Activated naive CD4-positive, alpha-beta T cell treated with anti-CD3 and anti-CD28 coated beads, Interleukin-2, amount 50 U/mL, for 72 hours (primary cell): ENCODE measurements around the gene EBF3. TPM values are rescaled to one million over a fixed set of nuclear protein-coding genes. Genes with fewer than 3 reads are reported as not detected.

Experiments used
- ATAC-seq, 2 donors: fragments of 150-1000 bp; cut with Tn5 transposase; 2 replicates each; pipeline ENCODE4 v1.10.0; 2021; ENCODE audit warnings: mild to moderate bottlenecking in 2 of 2, moderate library complexity in 2 of 2
- DNase-seq, 2 donors: peaks; one replicate each; pipeline ENCODE4 v3.0.0; 2021 to 2022; ENCODE audit warnings: low spot score in 2 of 2
- H3K27ac Mint-ChIP-seq, 2 donors: one replicate each; pipeline ENCODE4 v1.8.0; 2022; ENCODE audit warnings: mild to moderate bottlenecking in 2 of 2, mixed read lengths in 2 of 2
- H3K36me3 Mint-ChIP-seq, 2 donors: one replicate each; pipeline ENCODE4 v1.8.0; 2022; ENCODE audit warnings: mixed read lengths in 2 of 2
- H3K9me3 Mint-ChIP-seq, 2 donors: one replicate each; pipeline ENCODE4 v1.8.0; 2022; ENCODE audit warnings: mixed read lengths in 2 of 2
- total RNA-seq, 2 donors: library from RNA; stranded (reverse); gene quantifications; one replicate each; pipeline ENCODE4 v1.2.3, GENCODE V29; 2022

EBF3 gene
- total RNA-seq, 2 donors from 2014 or later, result not detected

DNA sequence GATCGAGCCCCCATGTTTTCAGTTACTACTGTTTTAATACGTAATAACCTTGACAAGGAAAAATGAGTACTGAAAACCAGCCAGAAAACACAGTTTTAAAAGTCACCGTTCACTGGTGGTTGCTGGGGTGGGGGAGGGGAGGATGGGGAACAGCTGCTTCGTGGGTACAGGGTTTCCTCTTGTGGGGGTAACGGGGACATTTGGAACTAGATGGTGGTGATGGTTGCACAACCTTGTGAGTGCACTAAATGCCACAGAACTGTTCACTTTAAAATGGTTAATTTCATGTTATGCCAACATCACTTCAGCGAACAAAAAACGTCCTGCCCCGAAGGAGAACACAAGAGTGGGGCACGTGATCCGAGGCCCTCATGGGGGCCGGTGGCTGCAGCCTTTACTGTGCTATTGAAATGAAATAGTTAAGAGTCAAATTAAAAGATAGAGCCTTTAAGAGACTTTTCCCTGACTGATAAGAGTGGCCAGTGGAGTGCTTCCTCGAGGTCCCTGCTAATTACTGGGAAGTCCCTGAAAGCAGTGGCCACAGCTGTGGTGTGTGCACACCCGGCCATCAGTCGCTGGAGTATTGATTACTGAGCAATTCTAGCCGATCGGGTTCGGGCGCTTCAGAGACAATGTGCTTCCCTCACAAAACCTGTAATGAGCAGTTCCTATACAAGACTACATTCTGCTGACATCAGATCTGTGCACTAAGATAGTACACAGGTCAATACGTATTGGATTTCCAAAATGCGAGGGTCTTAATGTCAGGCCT, 80.3 kb downstream of the EBF3 start:
- Mint-ChIP-seq H3K27ac (no peak overlapping the region), H3K9me3 (no peaks in the 10 kb centered on the region), H3K36me3 (no peaks in the 10 kb centered on the region)
- DNase-seq, result no peak
- ATAC-seq, result no peak

DNA sequence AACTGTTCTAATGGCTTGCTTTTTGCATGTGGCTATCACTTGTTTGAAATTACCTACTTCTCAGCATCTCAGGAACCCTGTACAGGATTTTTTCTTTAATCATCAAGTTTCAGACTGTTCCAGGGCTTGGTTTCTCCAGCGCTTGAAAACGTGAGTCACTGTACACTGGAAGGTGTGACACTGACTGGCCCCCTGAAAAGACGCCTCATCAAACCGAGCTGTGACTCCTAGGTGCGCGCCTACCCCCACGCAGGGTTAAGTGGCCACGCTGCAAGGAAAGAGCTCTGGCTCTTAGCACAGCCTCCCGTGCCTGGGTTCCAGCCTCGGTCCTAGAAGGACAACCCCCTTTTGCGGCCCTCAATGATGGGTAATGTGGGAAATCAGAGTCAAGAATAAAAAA, 81.0 kb downstream of the EBF3 start:
- DNase-seq, result no peak
- no peak for ATAC-seq
- H3K27ac Mint-ChIP-seq, result no peak overlapping the region
- no peaks in the 10 kb centered on the region for H3K36me3 Mint-ChIP-seq
- no peaks in the 10 kb centered on the region for H3K9me3 Mint-ChIP-seq

DNA sequence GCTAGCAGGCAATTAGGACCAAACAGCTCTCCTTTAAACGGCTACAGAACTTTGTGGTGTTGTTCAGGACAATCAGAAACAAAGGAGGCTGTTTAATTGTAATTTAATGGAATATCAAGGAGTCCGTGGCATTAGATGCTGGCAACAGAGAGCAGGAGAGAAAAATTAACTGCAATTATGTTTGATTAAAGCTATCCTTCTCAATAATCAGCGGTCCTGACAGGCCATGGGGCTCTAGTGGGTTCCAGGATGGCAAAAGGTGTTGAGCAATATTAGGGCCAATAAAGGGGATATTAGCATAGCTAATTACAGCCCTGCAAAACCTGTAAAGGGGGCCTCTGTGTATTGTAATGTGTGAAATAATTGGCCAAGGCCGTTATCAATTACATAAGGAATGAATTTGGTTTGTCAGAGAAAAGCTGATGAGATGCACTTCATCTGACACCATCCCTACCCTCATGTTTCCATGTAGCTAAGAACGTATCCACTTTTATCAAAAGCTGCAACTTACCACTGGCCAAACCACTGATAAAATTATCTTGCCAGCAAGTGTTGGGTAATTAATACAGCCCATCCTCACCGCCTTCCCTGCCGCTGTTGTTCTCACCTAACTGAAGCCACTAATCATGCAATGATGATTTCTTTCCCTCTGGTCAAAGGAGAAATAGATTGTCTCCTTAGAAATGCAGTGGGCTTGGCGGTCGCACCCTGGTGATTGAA, 81.6 kb downstream of the EBF3 start:
- no peaks in the 10 kb centered on the region for H3K36me3 Mint-ChIP-seq
- ATAC-seq (no peak), DNase-seq (no peak)
- no peaks in the 10 kb centered on the region for H3K9me3 Mint-ChIP-seq
- no peak overlapping the region for H3K27ac Mint-ChIP-seq

DNA sequence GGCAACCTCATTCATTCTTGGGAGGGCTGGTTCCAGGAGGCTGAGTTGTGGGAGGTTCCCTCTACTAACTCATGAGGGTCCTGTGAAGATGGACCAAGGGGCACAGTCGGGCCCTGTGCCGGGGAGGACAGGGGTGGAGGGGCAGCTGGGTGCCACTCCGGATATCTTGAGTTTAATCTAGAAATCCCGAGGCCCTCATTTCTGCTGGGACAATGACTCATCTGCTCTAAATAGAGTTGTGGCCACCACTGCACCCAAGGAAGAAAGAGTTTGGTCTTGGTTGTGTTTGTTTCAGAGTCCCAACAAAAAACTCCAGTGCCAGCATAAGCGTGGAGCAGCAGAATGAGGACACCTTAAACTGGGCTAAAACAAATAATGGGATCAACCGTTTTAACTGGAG, 82.4 kb downstream of the EBF3 start:
- Mint-ChIP-seq H3K27ac (no peak overlapping the region), H3K36me3 (no peaks in the 10 kb centered on the region), H3K9me3 (no peaks in the 10 kb centered on the region)
- DNase-seq (no peak), ATAC-seq (no peak)

DNA sequence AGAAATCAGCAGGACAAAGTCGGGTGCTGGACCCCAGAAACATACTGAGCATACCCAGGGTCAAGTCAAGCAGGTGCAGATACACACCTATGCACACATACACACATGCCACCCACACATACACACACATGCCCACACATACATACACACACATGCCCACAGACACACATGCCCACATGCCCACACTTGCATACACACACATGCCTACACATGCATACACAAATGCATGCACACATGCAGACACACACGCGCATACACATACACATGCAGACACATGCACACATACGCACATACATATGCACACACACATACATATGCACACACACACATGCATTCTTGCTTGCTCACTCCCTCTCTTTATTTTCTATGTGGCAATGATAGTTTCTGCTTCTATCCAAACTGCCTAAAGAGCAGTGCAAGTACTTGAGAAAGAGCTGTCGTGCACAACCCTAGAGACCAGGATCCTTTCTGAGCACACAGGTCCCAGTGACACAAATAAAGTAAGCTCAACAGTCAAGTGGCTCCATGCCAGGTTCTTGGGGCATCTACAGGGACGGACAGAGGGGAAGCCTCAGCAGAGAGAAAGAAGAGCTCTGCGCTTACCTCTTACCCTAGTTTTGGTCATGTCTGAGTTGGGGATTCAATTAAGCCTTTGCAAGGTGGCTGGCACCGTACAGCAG, 83.7 kb downstream of the EBF3 start:
- no peak for DNase-seq
- no peaks in the 10 kb centered on the region for H3K9me3 Mint-ChIP-seq
- H3K27ac Mint-ChIP-seq, result no peak overlapping the region
- ATAC-seq, result no peak
- H3K36me3 Mint-ChIP-seq, result no peaks in the 10 kb centered on the region

DNA sequence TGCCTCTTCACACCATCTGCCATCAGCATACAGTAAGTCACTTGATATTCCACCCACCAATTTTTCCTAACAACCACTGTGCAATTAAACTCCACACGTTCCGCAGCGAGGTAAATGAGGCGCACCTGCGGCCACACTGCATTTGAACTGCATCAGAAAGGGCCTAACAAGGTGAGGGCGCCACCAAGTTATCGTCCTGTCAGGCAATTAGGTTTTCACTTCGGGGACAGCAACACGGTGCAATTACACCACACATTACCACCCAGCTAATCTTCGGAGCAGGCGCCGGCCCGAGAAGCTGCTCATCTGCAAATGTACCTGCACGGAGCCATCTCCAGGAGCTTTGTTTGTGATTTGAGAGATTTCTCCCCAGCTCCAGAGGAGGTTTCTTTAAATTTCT, 84.4 kb downstream of the EBF3 start:
- no peaks in the 10 kb centered on the region for H3K9me3 Mint-ChIP-seq
- H3K36me3 Mint-ChIP-seq, result no peaks in the 10 kb centered on the region
- no peak overlapping the region for H3K27ac Mint-ChIP-seq
- no peak for ATAC-seq
- no peak for DNase-seq

DNA sequence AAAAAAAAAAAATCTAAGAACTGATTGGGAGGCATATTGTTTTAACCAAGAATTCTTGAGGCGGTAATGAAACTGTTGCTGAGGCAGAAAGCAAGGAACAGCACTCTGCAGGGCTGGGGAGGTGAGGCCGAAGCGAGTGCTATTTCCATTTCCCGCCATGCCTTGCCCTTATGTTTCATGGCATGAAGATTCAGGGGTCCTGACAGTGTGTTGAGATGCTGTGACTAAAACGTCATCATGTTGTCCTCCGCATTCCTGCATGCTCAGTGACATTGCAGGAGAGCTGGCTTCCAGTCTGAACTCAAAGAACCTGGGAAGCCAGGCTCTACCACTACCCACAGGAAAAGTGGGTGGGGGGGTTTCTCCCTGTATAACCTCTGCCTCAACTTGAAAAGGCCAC, 85.2 kb downstream of the EBF3 start:
- no peaks in the 10 kb centered on the region for H3K36me3 Mint-ChIP-seq
- H3K9me3 Mint-ChIP-seq, result no peaks in the 10 kb centered on the region
- no peak overlapping the region for H3K27ac Mint-ChIP-seq
- DNase-seq (no peak), ATAC-seq (no peak)

DNA sequence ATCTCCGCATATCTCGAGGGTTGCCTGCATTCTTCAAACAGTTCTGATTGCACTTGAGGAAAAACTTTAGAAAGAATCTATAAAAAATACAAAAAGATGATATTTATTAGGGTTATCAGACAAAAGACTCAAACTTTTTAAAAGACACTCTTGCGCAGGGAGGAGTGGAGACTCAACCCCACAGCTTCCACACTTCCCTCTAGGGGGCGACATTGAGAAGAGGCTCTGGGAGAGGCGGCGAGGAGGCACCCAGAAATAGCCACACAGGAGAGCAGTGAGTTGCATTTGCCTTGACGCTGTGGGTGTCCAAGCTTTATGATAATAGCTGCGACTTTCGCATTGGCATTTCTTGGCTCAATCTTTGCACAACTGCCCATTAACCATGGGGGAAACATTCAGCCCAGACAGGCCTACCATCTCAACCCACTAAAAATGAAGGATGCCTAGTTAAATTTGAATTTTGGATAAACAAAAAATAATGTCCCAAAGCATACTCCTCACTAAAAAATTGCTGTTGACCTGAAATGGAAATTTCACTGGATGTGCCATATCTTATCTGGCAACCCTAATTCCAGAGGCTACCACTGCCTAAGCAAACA, 86.2 kb downstream of the EBF3 start:
- Mint-ChIP-seq H3K27ac (no peak overlapping the region), H3K9me3 (no peaks in the 10 kb centered on the region), H3K36me3 (no peaks in the 10 kb centered on the region)
- DNase-seq, result peak in 1 of 2 donors; percentile 69
- peak in 1 of 2 donors; percentile 71 for ATAC-seq

DNA sequence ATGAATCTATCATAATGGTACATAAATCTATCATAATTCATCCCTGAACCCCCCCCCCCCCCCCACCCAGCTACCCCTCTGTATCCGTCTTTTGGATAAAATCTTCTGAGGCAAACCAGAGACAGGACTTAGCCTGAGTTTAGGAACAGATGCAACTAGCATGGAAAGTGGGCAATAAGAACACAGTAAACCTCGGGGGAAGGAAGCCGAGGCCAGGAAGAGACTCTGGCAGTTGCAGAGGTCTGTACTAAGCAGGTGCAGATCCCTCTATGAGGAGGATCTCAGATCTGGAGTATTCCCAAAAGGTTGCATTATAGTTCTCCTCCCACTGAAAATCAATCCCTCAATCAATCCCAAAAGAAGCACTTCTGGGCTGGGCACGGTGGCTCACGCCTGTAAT, 87.2 kb downstream of the EBF3 start:
- Mint-ChIP-seq H3K36me3 (no peaks in the 10 kb centered on the region), H3K9me3 (no peaks in the 10 kb centered on the region), H3K27ac (no peak overlapping the region)
- no peak for DNase-seq
- no peak for ATAC-seq

DNA sequence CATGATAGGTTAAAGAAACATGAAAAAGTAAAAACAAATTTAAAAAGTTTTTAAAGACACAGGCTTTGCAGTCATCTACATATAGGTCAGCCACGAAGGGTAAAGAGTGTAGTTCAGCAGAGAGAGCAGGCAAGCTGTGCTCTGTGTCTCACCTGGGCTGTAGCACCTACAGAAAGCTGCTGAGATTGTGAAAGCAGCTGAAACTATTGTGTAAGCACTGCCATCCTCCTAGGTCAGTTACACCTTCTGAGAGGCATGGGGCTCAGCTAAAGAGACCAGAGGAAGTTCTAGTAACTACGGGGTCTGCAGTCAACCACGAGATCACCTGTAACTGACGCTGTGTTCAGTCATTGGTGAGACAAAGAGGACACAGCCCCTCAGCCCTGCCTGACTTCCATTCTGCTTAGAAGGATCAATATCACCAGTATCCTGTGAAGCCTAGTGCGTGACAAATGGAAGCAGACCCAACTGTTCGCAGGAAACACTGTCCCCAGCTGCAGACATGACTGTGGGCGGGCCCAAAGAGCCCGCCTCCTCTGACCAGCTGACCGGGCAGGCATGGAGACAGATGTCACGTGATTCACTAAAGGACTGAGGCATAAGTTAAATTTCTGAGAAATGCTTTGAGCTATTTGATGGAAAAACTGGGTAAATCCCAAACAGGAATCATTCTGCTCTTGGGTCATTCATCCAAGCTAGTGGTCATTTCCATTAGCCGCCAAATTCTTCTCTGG, 87.9 kb downstream of the EBF3 start:
- no peaks in the 10 kb centered on the region for H3K36me3 Mint-ChIP-seq
- no peak overlapping the region for H3K27ac Mint-ChIP-seq
- no peak for ATAC-seq
- no peak for DNase-seq
- H3K9me3 Mint-ChIP-seq, result no peaks in the 10 kb centered on the region

DNA sequence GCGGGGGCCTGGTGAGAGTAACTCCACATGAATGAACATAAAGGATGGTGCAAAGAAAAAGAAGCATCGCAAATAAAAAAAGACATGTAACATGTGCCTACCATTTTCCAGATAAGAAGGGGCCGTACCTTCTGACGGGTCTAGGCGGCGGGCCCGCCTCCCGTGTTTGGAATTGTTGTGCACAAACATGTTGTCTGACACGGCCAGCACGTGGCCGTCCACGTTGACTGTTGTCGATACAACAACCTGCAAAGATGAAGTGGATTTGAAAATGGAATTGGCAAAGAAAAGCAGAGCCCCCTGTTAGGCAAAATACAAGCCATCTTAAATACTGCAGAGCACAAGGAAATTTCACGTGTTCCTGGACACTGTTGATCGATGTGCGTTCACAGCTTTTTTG, 90.7 kb downstream of the EBF3 start:
- ATAC-seq, result no peak
- Mint-ChIP-seq H3K27ac (no peak overlapping the region), H3K9me3 (no peaks in the 10 kb centered on the region), H3K36me3 (no peaks in the 10 kb centered on the region)
- no peak for DNase-seq

DNA sequence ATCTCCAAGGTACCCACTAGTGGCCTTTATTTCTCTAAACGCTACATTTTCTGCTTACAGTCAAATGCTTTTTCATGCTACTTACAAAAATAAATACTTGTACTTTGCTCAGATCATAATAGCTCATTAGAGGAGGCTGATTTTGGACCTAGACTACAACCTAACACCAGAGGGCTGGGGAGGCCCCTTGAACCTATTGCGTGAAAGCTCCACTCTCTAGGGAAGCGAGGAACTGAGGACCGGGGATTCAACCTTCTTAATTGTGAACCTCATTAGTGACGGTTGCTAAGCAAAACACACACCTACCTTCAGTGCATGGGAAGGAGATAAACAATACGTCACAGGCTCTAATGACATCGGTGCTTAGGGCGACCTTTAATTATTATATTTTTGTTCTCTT, 92.1 kb downstream of the EBF3 start:
- no peaks in the 10 kb centered on the region for H3K9me3 Mint-ChIP-seq
- ATAC-seq, result no peak
- H3K27ac Mint-ChIP-seq, result no peak overlapping the region
- H3K36me3 Mint-ChIP-seq, result no peaks in the 10 kb centered on the region
- DNase-seq, result no peak

DNA sequence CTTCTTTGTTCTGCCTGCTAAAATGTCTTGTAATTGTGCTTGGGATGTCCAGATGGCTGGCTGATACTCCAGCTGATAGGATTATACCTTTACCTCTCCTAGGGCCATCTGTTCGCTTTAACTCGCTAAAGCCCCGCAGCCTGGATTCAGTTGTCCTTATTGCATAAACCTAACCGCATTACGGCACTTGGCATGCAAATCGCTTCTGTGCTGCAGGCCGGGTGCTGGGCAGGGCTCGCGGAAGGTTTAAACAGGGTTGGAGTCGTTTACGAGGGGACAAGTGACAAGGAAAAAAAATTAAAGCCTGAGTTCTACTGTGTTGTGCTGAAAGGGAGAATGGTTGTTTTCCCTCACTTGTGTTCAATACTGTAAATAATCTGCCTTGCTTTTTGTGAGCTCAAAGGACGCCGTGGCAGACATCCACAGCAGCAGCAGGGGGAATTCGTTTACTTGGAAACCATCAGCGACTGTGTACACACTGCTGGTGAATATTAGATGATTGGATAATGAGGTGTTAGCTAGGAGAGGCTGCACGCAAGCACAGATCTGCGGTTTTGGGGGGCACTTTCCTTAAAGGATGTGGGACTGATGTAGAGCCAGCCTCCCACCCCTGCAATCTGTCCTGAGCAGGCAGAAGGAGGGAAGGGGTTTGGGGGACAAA, 93.0 kb downstream of the EBF3 start:
- Mint-ChIP-seq H3K9me3 (no peaks in the 10 kb centered on the region), H3K36me3 (no peaks in the 10 kb centered on the region), H3K27ac (no peak overlapping the region)
- ATAC-seq, result no peak
- no peak for DNase-seq

DNA sequence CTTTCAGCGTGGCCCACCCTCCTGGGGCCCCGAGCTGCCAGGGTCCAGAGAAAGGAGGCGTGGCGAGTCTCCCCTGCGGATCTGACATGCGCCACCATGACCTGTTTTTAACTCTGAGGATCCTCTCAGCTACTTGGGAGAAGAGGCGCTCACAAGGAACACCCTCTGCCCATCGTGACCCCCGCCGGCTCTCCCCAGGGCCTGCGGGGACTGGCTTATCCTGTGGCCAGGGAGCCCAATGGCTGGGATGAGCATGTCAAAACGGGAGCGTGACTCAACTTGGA, 93.7 kb downstream of the EBF3 start:
- H3K36me3 Mint-ChIP-seq, result no peaks in the 10 kb centered on the region
- H3K9me3 Mint-ChIP-seq, result no peaks in the 10 kb centered on the region
- ATAC-seq (no peak), DNase-seq (no peak)
- no peak overlapping the region for H3K27ac Mint-ChIP-seq

DNA sequence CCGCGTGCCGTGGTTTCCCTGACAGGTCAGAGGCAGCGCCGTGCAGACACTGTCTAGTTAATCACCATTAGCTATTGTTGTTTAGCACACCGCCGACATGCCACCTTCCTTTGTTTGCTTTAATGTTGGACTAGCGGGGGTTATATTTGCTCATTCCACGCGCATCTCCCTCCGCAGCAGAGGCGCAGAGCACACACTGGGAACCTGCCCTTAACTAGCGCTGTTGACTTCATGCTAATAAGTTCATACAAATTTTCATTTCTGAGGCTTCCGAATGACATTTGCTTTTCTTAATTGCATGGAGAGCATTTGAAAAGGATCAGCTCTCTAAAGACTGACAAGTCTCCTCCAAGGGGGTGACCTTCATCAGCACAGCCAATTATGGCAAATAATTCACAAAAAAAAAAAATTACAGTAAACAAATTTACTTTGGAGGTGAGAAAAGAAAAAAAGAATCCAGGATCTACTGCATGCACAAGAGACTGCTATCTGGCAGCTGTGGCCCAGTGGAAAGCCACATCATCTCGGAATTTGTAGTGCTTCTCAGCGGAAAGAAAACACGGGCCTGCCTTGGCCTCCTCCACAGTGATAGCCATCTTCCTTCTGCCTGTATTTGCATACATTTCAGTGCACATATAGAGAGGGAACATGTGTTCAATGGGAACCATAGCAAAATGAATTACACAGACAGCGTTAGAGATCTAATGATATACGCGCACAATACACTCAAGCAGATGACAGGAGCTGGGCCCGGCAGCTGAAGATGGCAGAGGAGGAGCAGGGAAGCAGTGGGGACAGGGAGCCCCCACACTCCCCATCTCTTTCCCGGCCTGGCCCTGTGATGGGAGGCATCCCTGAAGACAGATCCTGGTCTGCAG, 94.2 kb downstream of the EBF3 start:
- Mint-ChIP-seq H3K9me3 (no peaks in the 10 kb centered on the region), H3K36me3 (no peaks in the 10 kb centered on the region), H3K27ac (no peak overlapping the region)
- ATAC-seq (no peak), DNase-seq (no peak)
